Loucy (cell line): ENCODE measurements around the gene FSTL1.

Source experiments
- CTCF ChIP-seq: fragments of 200-600 bp; sonication (generic); conservative IDR thresholded peaks from 2 replicates; pipeline ENCODE4 v1.5.1; 2014; ENCODE audit warnings: mild to moderate bottlenecking, antibody characterized with exemption, low read length
- EZH2phosphoT487 ChIP-seq: fragments of 200-600 bp; IDR thresholded peaks from 2 replicates; pipeline ENCODE4 v1.6.1; 2018; ENCODE audit warnings: antibody characterized with exemption, mild to moderate bottlenecking, moderate library complexity, borderline replicate concordance

- TF ChIP-seq CTCF (no peak), EZH2phosphoT487 (no peak)
These were observed 15.2 kb downstream of the FSTL1 start for GRCh38 chr3:120435621-120436020.
